ENCODE measurements around the gene ATCAY. TPM values are rescaled to one million over a fixed set of nuclear protein-coding genes. Genes with fewer than 3 reads are reported as not detected.

The ATCAY gene
- polyA plus RNA-seq, 2 of the 4 experiments (the other 2 are of a cell fraction): 0.06 TPM; not detected in 1

DNA sequence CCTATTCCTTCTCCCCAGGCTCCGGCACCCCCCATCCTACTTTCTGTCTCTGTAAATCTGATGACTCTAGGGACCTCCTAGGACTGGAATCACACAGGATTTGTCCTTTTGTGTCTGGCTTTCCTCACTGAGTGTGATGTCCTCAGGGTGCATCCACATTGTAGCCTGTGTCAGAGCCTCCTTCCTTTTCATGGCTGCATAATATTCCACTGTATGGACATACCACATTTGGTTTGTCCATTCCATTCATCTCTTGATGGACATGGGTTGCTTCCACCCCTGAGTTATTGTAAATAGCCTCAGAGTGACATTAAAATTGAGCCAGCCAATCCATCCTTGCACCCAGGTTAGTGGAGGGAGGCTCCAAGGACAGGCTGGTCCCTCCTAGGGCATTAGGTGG is 29.6 kb downstream of the ATCAY start:
- FAIRE-seq: no peak
- no peak for ATAC-seq
- H3K4me2 ChIP-seq: no peak overlapping the region
- no peak overlapping the region for H3K4me3 ChIP-seq
- ChIA-PET CTCF (interaction anchor here (1.3 kb wide), 1 partner anchor 88 kb away, joined by 3 read pairs; no protein-coding TSS in a partner anchor), POLR2A (no interaction called here)
- TF ChIP-seq KDM1A (IDR thresholded peaks at IDR 0.05; ENCODE audit: low read depth) (no peak; the same call in 1 of the 2 replicates), HOXB5 (CRISPR knock-in tag; IDR thresholded peaks at IDR 0.05) (no peak), CBX8 (IDR thresholded peaks at IDR 0.05) (no peak)
- TF ChIP-seq, protein P1, sequence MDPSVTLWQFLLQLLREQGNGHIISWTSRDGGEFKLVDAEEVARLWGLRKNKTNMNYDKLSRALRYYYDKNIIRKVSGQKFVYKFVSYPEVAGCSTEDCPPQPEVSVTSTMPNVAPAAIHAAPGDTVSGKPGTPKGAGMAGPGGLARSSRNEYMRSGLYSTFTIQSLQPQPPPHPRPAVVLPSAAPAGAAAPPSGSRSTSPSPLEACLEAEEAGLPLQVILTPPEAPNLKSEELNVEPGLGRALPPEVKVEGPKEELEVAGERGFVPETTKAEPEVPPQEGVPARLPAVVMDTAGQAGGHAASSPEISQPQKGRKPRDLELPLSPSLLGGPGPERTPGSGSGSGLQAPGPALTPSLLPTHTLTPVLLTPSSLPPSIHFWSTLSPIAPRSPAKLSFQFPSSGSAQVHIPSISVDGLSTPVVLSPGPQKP (IDR thresholded peaks at IDR 0.05; ENCODE audit: low read depth, low read length): no peak
- H3K9me3 ChIP-seq: peaks cover 8% of the 10 kb centered on the region
- no peaks in the 10 kb centered on the region for H3K4me1 ChIP-seq
- H3K27ac ChIP-seq: no peak overlapping the region
- 86% methylated on average over 1 of the region's 1 CpG for WGBS (ENCODE audit: missing lambda C conversion rate)
- no peak for DNase-seq (ENCODE audit: low read depth in 1 of 2, low spot score in 1 of 2)

DNA sequence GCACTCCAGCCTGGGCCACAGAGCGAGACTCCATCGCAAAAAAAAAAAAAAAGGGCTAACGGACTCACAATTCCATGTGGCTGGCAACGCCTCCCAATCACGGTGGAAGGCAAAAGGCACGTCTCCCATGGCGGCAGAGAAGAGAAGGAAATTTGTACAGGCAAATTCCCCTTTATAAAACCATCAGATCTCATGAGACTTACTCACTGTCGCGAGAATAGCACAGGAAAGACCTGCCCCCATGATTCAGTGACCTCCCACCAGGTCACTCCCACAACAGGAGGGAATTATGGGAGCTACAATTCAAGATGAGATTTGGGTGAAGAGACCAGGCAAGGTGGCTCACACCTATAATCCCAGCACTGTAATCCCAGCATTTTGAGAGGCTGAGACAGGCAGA is 33.7 kb downstream of the ATCAY start:
- WGBS (ENCODE audit: missing lambda C conversion rate): 57% methylated on average over 7 of the region's 9 CpGs
- Histone ChIP-seq H3K4me2 (no peak overlapping the region), H3K4me3 (no peak overlapping the region), H3K9me3 (peaks cover 8% of the 10 kb centered on the region), H3K4me1 (no peaks in the 10 kb centered on the region), H3K27ac (no peak overlapping the region)
- ATAC-seq: no peak
- FAIRE-seq: no peak
- no peak for DNase-seq (ENCODE audit: low read depth in 1 of 2, low spot score in 1 of 2)
- ChIA-PET CTCF (no interaction called here), POLR2A (no interaction called here)
- TF ChIP-seq, protein P2, sequence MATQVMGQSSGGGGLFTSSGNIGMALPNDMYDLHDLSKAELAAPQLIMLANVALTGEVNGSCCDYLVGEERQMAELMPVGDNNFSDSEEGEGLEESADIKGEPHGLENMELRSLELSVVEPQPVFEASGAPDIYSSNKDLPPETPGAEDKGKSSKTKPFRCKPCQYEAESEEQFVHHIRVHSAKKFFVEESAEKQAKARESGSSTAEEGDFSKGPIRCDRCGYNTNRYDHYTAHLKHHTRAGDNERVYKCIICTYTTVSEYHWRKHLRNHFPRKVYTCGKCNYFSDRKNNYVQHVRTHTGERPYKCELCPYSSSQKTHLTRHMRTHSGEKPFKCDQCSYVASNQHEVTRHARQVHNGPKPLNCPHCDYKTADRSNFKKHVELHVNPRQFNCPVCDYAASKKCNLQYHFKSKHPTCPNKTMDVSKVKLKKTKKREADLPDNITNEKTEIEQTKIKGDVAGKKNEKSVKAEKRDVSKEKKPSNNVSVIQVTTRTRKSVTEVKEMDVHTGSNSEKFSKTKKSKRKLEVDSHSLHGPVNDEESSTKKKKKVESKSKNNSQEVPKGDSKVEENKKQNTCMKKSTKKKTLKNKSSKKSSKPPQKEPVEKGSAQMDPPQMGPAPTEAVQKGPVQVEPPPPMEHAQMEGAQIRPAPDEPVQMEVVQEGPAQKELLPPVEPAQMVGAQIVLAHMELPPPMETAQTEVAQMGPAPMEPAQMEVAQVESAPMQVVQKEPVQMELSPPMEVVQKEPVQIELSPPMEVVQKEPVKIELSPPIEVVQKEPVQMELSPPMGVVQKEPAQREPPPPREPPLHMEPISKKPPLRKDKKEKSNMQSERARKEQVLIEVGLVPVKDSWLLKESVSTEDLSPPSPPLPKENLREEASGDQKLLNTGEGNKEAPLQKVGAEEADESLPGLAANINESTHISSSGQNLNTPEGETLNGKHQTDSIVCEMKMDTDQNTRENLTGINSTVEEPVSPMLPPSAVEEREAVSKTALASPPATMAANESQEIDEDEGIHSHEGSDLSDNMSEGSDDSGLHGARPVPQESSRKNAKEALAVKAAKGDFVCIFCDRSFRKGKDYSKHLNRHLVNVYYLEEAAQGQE (IDR thresholded peaks at IDR 0.05): peak; percentile 63
- no peak for TF ChIP-seq FOSL2 (IDR thresholded peaks at IDR 0.05)
- no peak for TF ChIP-seq FOSL2 (CRISPR knock-in tag; IDR thresholded peaks at IDR 0.05)
- TF ChIP-seq CHD2 (IDR thresholded peaks at IDR 0.05; ENCODE audit: low read length, partially characterized antibody): peak; percentile 65
- no peak for TF ChIP-seq JUN (IDR thresholded peaks at IDR 0.05)
- no peak for TF ChIP-seq KDM5A (IDR thresholded peaks at IDR 0.05)
- TF ChIP-seq, protein P3, sequence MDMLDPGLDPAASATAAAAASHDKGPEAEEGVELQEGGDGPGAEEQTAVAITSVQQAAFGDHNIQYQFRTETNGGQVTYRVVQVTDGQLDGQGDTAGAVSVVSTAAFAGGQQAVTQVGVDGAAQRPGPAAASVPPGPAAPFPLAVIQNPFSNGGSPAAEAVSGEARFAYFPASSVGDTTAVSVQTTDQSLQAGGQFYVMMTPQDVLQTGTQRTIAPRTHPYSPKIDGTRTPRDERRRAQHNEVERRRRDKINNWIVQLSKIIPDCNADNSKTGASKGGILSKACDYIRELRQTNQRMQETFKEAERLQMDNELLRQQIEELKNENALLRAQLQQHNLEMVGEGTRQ (IDR thresholded peaks at IDR 0.05): no peak
- no peak for TF ChIP-seq EHF (CRISPR knock-in tag; IDR thresholded peaks at IDR 0.05)

DNA sequence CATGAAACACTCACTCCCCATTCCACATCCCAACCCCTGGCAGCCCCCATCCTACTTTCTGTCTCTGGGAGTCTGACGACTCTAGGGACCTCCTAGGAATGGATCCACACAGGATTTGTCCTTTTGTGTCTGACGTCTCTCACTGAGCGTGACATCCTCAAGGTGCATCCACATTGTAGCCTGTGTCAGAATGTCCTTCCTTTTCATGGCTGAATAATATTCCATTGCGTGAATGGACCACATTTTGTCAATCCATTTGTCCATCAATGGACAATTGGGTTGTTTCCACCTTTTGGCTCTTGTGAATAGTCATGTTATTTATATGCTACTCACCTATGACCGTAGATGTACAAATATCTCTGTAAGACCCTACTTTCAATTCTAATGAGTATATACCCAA is 35.5 kb downstream of the ATCAY start:
- ChIA-PET CTCF (no interaction called here), POLR2A (interaction anchor here (0.7 kb wide), 1 partner anchor 1544 kb away, joined by 3 read pairs; no protein-coding TSS in a partner anchor)
- H3K4me2 ChIP-seq: no peak overlapping the region
- 51% methylated on average over 5 of the region's 5 CpGs for WGBS (ENCODE audit: missing lambda C conversion rate)
- ATAC-seq (no peak), DNase-seq (ENCODE audit: low read depth in 1 of 2, low spot score in 1 of 2) (no peak), FAIRE-seq (no peak)
- TF ChIP-seq HOXB13 (CRISPR knock-in tag; IDR thresholded peaks at IDR 0.05; ENCODE audit: low read depth): no peak
- TF ChIP-seq, protein P4, sequence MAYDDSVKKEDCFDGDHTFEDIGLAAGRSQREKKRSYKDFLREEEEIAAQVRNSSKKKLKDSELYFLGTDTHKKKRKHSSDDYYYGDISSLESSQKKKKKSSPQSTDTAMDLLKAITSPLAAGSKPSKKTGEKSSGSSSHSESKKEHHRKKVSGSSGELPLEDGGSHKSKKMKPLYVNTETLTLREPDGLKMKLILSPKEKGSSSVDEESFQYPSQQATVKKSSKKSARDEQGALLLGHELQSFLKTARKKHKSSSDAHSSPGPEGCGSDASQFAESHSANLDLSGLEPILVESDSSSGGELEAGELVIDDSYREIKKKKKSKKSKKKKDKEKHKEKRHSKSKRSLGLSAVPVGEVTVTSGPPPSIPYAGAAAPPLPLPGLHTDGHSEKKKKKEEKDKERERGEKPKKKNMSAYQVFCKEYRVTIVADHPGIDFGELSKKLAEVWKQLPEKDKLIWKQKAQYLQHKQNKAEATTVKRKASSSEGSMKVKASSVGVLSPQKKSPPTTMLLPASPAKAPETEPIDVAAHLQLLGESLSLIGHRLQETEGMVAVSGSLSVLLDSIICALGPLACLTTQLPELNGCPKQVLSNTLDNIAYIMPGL (CRISPR knock-in tag; IDR thresholded peaks at IDR 0.05; ENCODE audit: borderline replicate concordance): no peak
- TF ChIP-seq EHF (CRISPR knock-in tag; IDR thresholded peaks at IDR 0.05): no peak
- no peak for TF ChIP-seq KDM1A (IDR thresholded peaks at IDR 0.05; ENCODE audit: low read depth)
- no peak for TF ChIP-seq SMC3 (IDR thresholded peaks at IDR 0.05)
- TF ChIP-seq EP300 (IDR thresholded peaks at IDR 0.05): no peak
- TF ChIP-seq, protein P5, sequence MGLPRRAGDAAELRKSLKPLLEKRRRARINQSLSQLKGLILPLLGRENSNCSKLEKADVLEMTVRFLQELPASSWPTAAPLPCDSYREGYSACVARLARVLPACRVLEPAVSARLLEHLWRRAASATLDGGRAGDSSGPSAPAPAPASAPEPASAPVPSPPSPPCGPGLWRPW (IDR thresholded peaks at IDR 0.05): no peak
- no peak for TF ChIP-seq ZFP36 (IDR thresholded peaks at IDR 0.05; ENCODE audit: borderline replicate concordance, partially characterized antibody)
- TF ChIP-seq HDAC2 (IDR thresholded peaks at IDR 0.05): no peak
- no peak for TF ChIP-seq RFX5 (IDR thresholded peaks at IDR 0.05)
- no peak for TF ChIP-seq HEYL (CRISPR knock-in tag; IDR thresholded peaks at IDR 0.05)
- no peak for TF ChIP-seq CBX8 (IDR thresholded peaks at IDR 0.05)
- TF ChIP-seq RCOR1 (IDR thresholded peaks at IDR 0.05; ENCODE audit: low read depth, low read length): no peak
- no peak for TF ChIP-seq ZSCAN20 (CRISPR knock-in tag; IDR thresholded peaks at IDR 0.05)
- TF ChIP-seq TP53 (CRISPR knock-in tag; IDR thresholded peaks at IDR 0.05): no peak
- H3K9me3 ChIP-seq: peaks cover 6% of the 10 kb centered on the region; the same call in 1 of the 3 replicates
- H3K4me1 ChIP-seq: no peaks in the 10 kb centered on the region
- no peak overlapping the region for H3K4me3 ChIP-seq
- no peak overlapping the region for H3K27ac ChIP-seq

Data from A549 (cell line).